HG03025 (cell line): Measurements from ENCODE around the gene PLA2G4E.

ENCODE experiments used
- ATAC-seq: cut with Tn5 transposase; IDR thresholded peaks from one replicate; pipeline ENCODE4 v1.9.1; 2021; ENCODE audit warnings: mild to moderate bottlenecking, moderate library complexity; ENCODE audit not compliant: unreplicated experiment, low FRiP score

PLA2G4E gene

GRCh38 chr15:42021593-42021992 is 751 bp upstream of the PLA2G4E start:
- no peak for ATAC-seq

- ATAC-seq, result no peak
These were observed 2.3 kb downstream of the PLA2G4E start for GRCh38 chr15:42018306-42019224.

- no peak for ATAC-seq
These were observed 3.9 kb downstream of the PLA2G4E start for GRCh38 chr15:42016971-42017370.

- no peak for ATAC-seq
These were observed 6.4 kb downstream of the PLA2G4E start for GRCh38 chr15:42014406-42014805.

GRCh38 chr15:42012928-42013482 is 7.8 kb downstream of the PLA2G4E start:
- ATAC-seq, result no peak

GRCh38 chr15:42012241-42012640 is 8.6 kb downstream of the PLA2G4E start:
- ATAC-seq, result no peak

GRCh38 chr15:42011074-42011473 is 9.8 kb downstream of the PLA2G4E start:
- no peak for ATAC-seq

- no peak for ATAC-seq
These were observed 10.4 kb downstream of the PLA2G4E start for GRCh38 chr15:42010434-42010833.

- ATAC-seq, result no peak
These were observed 11.4 kb downstream of the PLA2G4E start for GRCh38 chr15:42009474-42009873.

- ATAC-seq, result no peak
These were observed 11.8 kb downstream of the PLA2G4E start for GRCh38 chr15:42009022-42009421.

- no peak for ATAC-seq
These were observed 13.5 kb downstream of the PLA2G4E start for GRCh38 chr15:42007386-42007785.

GRCh38 chr15:42002333-42002732 is 18.5 kb downstream of the PLA2G4E start:
- no peak for ATAC-seq

- ATAC-seq, result no peak
These were observed 19.6 kb downstream of the PLA2G4E start for GRCh38 chr15:42001236-42001635.

GRCh38 chr15:41999290-42000285 is 21.3 kb downstream of the PLA2G4E start:
- no peak for ATAC-seq

GRCh38 chr15:41997845-41998244 is 23.0 kb downstream of the PLA2G4E start:
- no peak for ATAC-seq

GRCh38 chr15:41996921-41997592 is 23.8 kb downstream of the PLA2G4E start:
- no peak for ATAC-seq

- no peak for ATAC-seq
These were observed 24.5 kb downstream of the PLA2G4E start for GRCh38 chr15:41996376-41996775.

- ATAC-seq, result no peak
These were observed 25.4 kb downstream of the PLA2G4E start for GRCh38 chr15:41995476-41995855.

GRCh38 chr15:41994772-41995475 is 25.9 kb downstream of the PLA2G4E start:
- no peak for ATAC-seq
